Measurements from ENCODE around the gene TMEM183A. TPM values are rescaled to one million over a fixed set of nuclear protein-coding genes. Genes with fewer than 3 reads are reported as not detected.
A peak's percentile ranks its signal among the peaks of the same experiment; 100 is the strongest.

The TMEM183A gene
- total RNA-seq, 1 experiment from 2014 or later, result 119 TPM

GRCh38 chr1:202968351-202968750 is 38.8 kb upstream of the TMEM183A start:
- Histone ChIP-seq H3K4me3 (ENCODE audit: low read length) (no peak overlapping the region), H3K9me3 (ENCODE audit: low read length) (no peaks in the 10 kb centered on the region), H3K9me2 (replicated peaks; ENCODE audit: low read length) (no peaks in the 10 kb centered on the region), H3K4me1 (ENCODE audit: insufficient read depth, low read length) (peaks cover 19% of the 10 kb centered on the region), H2AFZ (ENCODE audit: low read length) (no peak overlapping the region), H3K79me2 (ENCODE audit: low read length) (peaks cover 13% of the 10 kb centered on the region), H3F3A (ENCODE audit: low read length, unreplicated experiment) (no peaks in the 10 kb centered on the region), H4K20me1 (ENCODE audit: low read length) (no peaks in the 10 kb centered on the region), H3K9ac (ENCODE audit: low read length) (no peak overlapping the region), H3K27ac (ENCODE audit: low read length) (no peak overlapping the region), H3K36me3 (ENCODE audit: low read depth, low read length) (0 out of 2 replicates have a peak, but pooled peaks cover 10% of the 10 kb centered on the region), H3K4me2 (ENCODE audit: low read length) (no peak overlapping the region), H3K27me3 (ENCODE audit: low read length) (peaks cover 15% of the 10 kb centered on the region)
- POLR2A ChIA-PET (ENCODE audit: unreplicated experiment), result no interaction called here
- no TSS peak for BruUV-seq (replicated peaks)
- DNase-seq, result no peak
- no peak for ATAC-seq
- CTCF ChIA-PET, result no interaction called here
- TF ChIP-seq CTCF (conservative IDR thresholded peaks at IDR 0.05; ENCODE audit: low read depth, low read length), result no peak
- no peak for TF ChIP-seq EZH2 (IDR thresholded peaks at IDR 0.05; ENCODE audit: low read length, unreplicated experiment)
- TF ChIP-seq EZH2phosphoT487 (IDR thresholded peaks at IDR 0.05; ENCODE audit: borderline replicate concordance, low read length), result no peak
- intact Hi-C loops (cut with micrococcal nuclease), result loop anchor here (2.0 kb wide), 2 partner anchors 30 to 158 kb away; partner anchors contain the start of gene PCAT6

- CTCF ChIA-PET, result no interaction called here
- H3K4me2 ChIP-seq (ENCODE audit: low read length), result no peak overlapping the region
- intact Hi-C loops (cut with micrococcal nuclease), result loop anchor here (1.0 to 2.0 kb wide), 5 partner anchors 10 to 158 kb away; partner anchors contain the start of genes KLHL12 and PCAT6
These were observed 38.3 kb upstream of the TMEM183A start for GRCh38 chr1:202968895-202969295.

More at GRCh38 chr1:202968895-202969295, 38.3 kb upstream of the TMEM183A start:
- 0 out of 2 replicates have a peak overlapping the region, but pooled peaks have one; percentile 1 for H2AFZ ChIP-seq (ENCODE audit: low read length)
- H3K4me1 ChIP-seq (ENCODE audit: insufficient read depth, low read length), result peaks cover 19% of the 10 kb centered on the region
- peak; percentile 76 for DNase-seq
- H3K4me3 ChIP-seq (ENCODE audit: low read length), result no peak overlapping the region
- no peaks in the 10 kb centered on the region for H3K9me3 ChIP-seq (ENCODE audit: low read length)
- H3K9me2 ChIP-seq (replicated peaks; ENCODE audit: low read length), result no peaks in the 10 kb centered on the region
- H3K79me2 ChIP-seq (ENCODE audit: low read length), result peaks cover 13% of the 10 kb centered on the region
- no peaks in the 10 kb centered on the region for H4K20me1 ChIP-seq (ENCODE audit: low read length)
- 0 out of 2 replicates have a peak, but pooled peaks cover 5% of the 10 kb centered on the region for H3K36me3 ChIP-seq (ENCODE audit: low read depth, low read length)
- H3K27me3 ChIP-seq (ENCODE audit: low read length), result peaks cover 20% of the 10 kb centered on the region
- POLR2A ChIA-PET (ENCODE audit: unreplicated experiment), result no interaction called here
- BruUV-seq (replicated peaks), result no TSS peak
- TF ChIP-seq CTCF (conservative IDR thresholded peaks at IDR 0.05; ENCODE audit: low read depth, low read length) (peak; percentile 87), EZH2 (IDR thresholded peaks at IDR 0.05; ENCODE audit: low read length, unreplicated experiment) (no peak)
- ATAC-seq, result peak; percentile 75
- H3K27ac ChIP-seq (ENCODE audit: low read length), result no peak overlapping the region
- no peaks in the 10 kb centered on the region for H3F3A ChIP-seq (ENCODE audit: low read length, unreplicated experiment)
- H3K9ac ChIP-seq (ENCODE audit: low read length), result no peak overlapping the region

Measured in PC-3 (cell line).